Thoracic aorta (tissue), 2 donors: ENCODE data around the gene SKIC3. TPM values are rescaled to one million over a fixed set of nuclear protein-coding genes. Genes with fewer than 3 reads are reported as not detected.
A peak's percentile ranks its signal among the peaks of the same experiment; 100 is the strongest.

Experiments used
- ATAC-seq: fragments of 150-250 bp; one replicate; pipeline ENCODE4 v1.8.0; 2017; ENCODE audit warnings: low read depth; ENCODE audit not compliant: insufficient number of reproducible peaks, low FRiP score
- DNase-seq: peaks from one replicate; pipeline ENCODE4 v3.0.0-alpha.2; 2020; ENCODE audit warnings: low spot score
- H3K27ac ChIP-seq, 2 donors: fragments of 200-600 bp; sonication (generic); 1 replicate in 1 of 2; 2 replicates in 1 of 2; pipeline ENCODE4 v1.5.1; 2016; ENCODE audit warnings: mild to moderate bottlenecking in 2 of 2, moderate library complexity in 2 of 2
- H3K27me3 ChIP-seq: fragments of 200-600 bp; sonication (generic); replicated peaks from 2 replicates; pipeline ENCODE4 v1.6.0; 2016; ENCODE audit warnings: mild to moderate bottlenecking; ENCODE audit not compliant: insufficient read depth
- H3K36me3 ChIP-seq: fragments of 200-600 bp; sonication (generic); one replicate; pipeline ENCODE4 v1.5.1; 2016
- H3K4me1 ChIP-seq, 2 donors: fragments of 200-600 bp; sonication (generic); 1 replicate in 1 of 2; 2 replicates in 1 of 2; pipeline versions ENCODE4 v1.5.1 to v1.6.0; 2016; ENCODE audit warnings: low read depth in 2 of 2, mild to moderate bottlenecking in 1 of 2; ENCODE audit not compliant: control insufficient read depth in 1 of 2
- H3K4me3 ChIP-seq: fragments of 200-600 bp; sonication (generic); 2 replicates; pipeline ENCODE4 v1.5.1; 2016; ENCODE audit warnings: mild to moderate bottlenecking
- H3K9me3 ChIP-seq: fragments of 200-600 bp; sonication (generic); 2 replicates; pipeline ENCODE4 v1.5.1; 2016
- total RNA-seq, 2 donors: library from RNA; depleted of rRNA; stranded (reverse); fragments of >200 nt; gene quantifications; one replicate each; pipeline versions ENCODE4 v1.1.0 to v1.2.3, GENCODE V29; 2016
- TF ChIP-seq, protein P1 (sequence below): fragments of 200-600 bp; sonication (generic); IDR thresholded peaks from one replicate; pipeline ENCODE4 v1.5.1; 2019; ENCODE audit warnings: antibody characterized with exemption

SKIC3 gene
- total RNA-seq, 2 donors from 2014 or later: 53.2 to 78.0 TPM

DNA sequence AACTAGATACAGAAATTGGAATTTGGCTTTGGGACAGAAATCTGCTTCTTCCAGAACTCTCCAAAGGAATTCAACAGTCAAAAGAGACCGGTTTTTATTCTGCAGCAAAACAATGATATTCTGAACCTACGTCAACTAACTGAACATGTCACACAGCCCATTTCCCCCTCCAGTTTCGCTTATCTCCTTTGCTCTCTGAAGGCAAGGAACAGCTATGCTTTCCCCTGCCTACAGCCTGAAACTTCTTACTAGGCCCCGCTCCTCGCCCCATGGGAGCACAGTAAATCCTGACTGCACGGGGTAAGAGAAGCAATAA lies 488 bp downstream of the SKIC3 start:
- H3K27me3 ChIP-seq: no peaks in the 10 kb centered on the region
- DNase-seq (no peak), ATAC-seq (no peak)
- peak overlapping the region; percentile 84 for H3K4me3 ChIP-seq
- peaks cover 7 to 26% of the 10 kb centered on the region in 2 donors for H3K4me1 ChIP-seq
- H3K36me3 ChIP-seq: peaks cover 3% of the 10 kb centered on the region
- TF ChIP-seq, protein P1, sequence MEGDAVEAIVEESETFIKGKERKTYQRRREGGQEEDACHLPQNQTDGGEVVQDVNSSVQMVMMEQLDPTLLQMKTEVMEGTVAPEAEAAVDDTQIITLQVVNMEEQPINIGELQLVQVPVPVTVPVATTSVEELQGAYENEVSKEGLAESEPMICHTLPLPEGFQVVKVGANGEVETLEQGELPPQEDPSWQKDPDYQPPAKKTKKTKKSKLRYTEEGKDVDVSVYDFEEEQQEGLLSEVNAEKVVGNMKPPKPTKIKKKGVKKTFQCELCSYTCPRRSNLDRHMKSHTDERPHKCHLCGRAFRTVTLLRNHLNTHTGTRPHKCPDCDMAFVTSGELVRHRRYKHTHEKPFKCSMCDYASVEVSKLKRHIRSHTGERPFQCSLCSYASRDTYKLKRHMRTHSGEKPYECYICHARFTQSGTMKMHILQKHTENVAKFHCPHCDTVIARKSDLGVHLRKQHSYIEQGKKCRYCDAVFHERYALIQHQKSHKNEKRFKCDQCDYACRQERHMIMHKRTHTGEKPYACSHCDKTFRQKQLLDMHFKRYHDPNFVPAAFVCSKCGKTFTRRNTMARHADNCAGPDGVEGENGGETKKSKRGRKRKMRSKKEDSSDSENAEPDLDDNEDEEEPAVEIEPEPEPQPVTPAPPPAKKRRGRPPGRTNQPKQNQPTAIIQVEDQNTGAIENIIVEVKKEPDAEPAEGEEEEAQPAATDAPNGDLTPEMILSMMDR: no peak
- H3K9me3 ChIP-seq: no peaks in the 10 kb centered on the region
- H3K27ac ChIP-seq: peak overlapping the region; percentile 63 to 75

DNA sequence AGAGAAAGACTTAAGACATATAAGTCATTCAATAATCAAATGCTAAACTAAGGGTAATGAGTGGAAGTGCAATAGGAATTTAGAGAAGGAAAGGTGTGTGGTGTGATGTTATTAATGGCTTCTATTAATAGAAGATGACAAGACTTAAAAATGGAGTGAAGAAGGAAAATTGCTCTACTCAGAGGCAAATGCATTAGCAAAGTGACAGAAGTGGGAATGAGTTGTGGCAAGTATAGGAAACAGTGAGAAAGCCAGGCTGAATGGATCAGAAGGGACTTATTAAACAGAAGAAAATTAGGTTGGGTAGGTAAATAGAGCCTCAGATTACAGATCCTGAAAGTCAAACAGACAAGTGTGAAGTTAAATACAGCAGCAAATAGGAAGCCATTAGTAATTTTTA lies 5.7 kb downstream of the SKIC3 start:
- Histone ChIP-seq H3K36me3 (peaks cover 9% of the 10 kb centered on the region), H3K4me3 (no peak overlapping the region), H3K4me1 (peaks cover 4 to 19% of the 10 kb centered on the region in 2 donors), H3K9me3 (no peaks in the 10 kb centered on the region), H3K27ac (no peak overlapping the region), H3K27me3 (no peaks in the 10 kb centered on the region)
- ATAC-seq (no peak), DNase-seq (no peak)
- TF ChIP-seq, protein P1: no peak

DNA sequence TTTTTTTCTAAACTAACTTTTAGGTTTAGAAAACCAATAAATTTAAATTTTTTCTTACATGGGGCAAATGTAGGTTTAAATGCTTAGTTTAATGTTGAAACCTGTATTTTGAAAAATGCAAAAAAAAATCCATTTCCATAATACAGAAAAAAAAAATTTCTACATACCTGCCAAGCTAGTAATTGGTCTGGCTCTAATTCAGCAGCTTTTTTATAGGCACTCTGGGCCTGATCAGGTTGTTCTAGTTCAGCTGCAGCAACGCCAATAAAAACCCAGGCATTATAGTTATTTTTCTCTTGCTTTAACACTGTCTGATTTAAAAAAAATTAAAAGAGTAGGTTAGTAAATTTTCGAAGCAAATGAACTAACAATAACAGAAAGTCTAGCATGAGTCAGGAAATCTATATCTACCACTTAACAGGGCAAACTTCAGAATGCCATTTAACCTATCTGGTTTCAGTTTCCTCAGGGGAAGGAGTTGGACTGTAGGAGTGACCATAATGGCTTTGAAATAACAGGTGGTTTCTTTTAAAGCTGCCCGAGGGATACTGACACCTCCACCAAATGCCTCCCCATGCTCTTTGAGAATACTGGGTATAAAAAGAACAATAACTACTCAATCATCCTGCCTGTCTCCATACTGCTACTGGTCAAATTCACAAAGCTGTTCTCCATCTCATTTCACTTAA lies 11.6 kb downstream of the SKIC3 start:
- H3K27ac ChIP-seq: peak overlapping the region; percentile 41 to 44
- H3K4me1 ChIP-seq: peaks cover 9 to 16% of the 10 kb centered on the region in 2 donors
- ATAC-seq (no peak), DNase-seq (no peak)
- H3K4me3 ChIP-seq: peak overlapping the region; percentile 26
- H3K9me3 ChIP-seq: no peaks in the 10 kb centered on the region
- H3K27me3 ChIP-seq: no peaks in the 10 kb centered on the region
- TF ChIP-seq, protein P1: no peak
- peaks cover 19% of the 10 kb centered on the region for H3K36me3 ChIP-seq

DNA sequence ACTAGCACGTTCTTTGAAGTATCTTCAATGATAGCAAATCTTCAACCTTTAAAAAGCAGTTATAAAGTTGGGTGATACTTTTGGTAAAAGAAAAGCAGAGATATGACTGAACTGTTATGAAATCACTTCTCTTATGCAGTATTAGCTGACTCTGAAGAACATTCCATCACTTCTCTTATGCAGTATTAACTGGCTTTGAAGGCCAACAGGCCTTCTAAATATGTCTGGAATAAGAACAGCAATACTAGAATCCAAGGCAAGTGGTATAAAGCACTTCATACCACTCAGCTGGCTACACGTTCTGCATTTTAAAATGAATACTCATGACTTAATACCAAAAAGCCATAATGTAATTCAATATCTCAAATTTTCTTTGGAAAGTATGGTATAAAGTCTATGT lies 17.3 kb downstream of the SKIC3 start:
- H3K4me1 ChIP-seq: peaks cover 0 to 20% of the 10 kb centered on the region in 2 donors
- ATAC-seq (no peak), DNase-seq (no peak)
- TF ChIP-seq, protein P1: no peak
- no peak overlapping the region for H3K27ac ChIP-seq
- peaks cover 12% of the 10 kb centered on the region for H3K36me3 ChIP-seq
- no peaks in the 10 kb centered on the region for H3K27me3 ChIP-seq
- H3K9me3 ChIP-seq: no peaks in the 10 kb centered on the region
- H3K4me3 ChIP-seq: no peak overlapping the region

DNA sequence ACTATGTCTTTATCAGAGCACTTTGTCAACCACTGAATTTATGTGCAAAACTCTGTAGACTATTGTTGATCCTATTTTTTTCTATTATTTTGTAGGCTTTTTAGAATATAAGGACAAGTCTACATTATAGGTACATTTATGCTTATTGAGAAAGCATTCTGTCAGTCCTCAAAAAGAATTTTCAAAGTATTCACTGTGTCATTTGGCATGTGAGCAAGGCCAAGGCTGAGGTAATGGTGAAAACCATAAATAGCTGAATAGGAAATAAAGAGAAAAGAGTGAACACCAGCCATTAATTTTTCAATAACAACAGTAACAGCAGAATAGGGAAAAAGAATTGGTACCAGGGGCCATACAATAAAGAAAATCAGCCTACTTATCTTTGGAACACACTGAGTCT lies 21.0 kb downstream of the SKIC3 start:
- Histone ChIP-seq H3K4me1 (peaks cover 0 to 20% of the 10 kb centered on the region in 2 donors), H3K36me3 (no peaks in the 10 kb centered on the region), H3K27me3 (no peaks in the 10 kb centered on the region), H3K4me3 (no peak overlapping the region), H3K27ac (peak overlapping the region in 1 of 2 donors; percentile 62), H3K9me3 (no peaks in the 10 kb centered on the region)
- TF ChIP-seq, protein P1: no peak
- DNase-seq: no peak
- ATAC-seq: no peak
